ENCODE results near the gene COL4A1.

GRCh38 chr13:110353339-110353977, 46.5 kb upstream of the COL4A1 start:
- no peak for TF ChIP-seq CTCF (IDR thresholded peaks at IDR 0.05)
- TF ChIP-seq EZH2 (IDR thresholded peaks at IDR 0.05), result no peak
- TF ChIP-seq EZH2phosphoT487 (IDR thresholded peaks at IDR 0.05), result no peak

Data from neural progenitor cell (in vitro differentiated cells).